Measurements from ENCODE around the gene KRTAP9-1.
"Not testable (repeated sequence)": the region's sequence is repeated elsewhere in the genome, so short reads cannot be mapped to it uniquely, and the experiment has no call there.

Gene KRTAP9-1

DNA sequence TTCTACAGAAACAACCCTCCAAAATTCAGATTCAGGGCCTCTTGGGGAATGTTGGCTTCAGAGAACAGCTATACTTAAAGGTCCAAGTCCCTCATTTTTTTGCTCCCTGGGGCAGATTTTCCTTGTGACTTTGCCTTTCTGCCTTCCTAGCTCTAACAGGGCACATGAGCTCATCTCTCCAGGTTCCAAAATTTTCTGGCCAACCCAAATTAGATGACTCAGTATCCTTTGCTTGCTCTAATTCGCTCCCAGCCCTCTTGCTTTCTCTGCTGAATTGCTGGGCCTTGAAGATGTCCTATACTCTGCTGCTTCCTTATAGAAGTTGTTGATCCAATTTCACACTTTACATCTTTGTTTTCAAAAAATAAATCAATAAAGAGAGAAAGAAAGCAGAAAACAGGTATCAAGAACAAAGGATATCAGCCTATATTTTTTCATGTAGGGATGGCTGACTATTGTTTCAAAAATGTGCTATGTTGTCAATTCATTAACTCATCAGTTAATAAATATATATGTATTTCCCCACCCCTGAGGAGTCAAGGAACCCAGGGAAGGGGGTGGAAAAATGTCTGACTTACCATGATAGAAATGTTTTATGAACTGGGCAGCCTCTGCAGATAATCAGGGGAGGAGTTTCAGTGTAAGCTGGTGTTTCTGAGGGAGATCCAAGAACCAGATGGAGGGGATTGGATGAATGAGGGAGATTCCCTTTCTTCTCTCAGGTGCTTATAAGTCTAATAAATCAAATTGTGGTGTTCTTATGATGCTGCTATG, 10.7 kb upstream of the KRTAP9-1 start:
- no peak for DNase-seq (ENCODE audit: low read depth in 2 of 2)

DNA sequence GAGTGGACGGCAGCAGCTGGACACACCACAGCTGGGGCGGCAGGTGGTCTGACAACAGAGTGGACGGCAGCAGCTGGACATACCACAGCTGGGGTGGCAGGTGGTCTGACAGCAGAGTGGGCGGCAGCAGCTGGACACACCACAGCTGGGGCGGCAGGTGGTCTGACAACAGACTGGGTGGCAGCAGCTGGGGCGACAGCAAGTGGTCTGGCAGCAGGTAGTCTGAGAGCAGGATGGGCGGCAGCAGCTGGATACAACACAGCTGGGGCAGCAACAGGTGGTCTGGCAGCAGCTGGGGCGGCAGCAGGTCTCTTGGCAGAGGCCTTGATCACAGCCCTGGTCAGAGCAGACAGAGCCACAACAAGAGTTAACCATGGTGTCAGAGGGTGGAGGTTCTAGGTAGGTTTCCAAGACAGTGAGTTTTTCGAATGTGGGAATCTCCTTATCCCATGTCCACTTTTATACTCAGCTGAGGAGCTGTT, 5.2 kb upstream of the KRTAP9-1 start, which contains the start of gene KRTAP4-1:
Gene KRTAP4-1 (minus strand): TSS at position 432 of the 482 bp plus-strand sequence. CDS start 57 bp downstream, at position 375.
- no peak for DNase-seq (ENCODE audit: low read depth in 2 of 2)

DNA sequence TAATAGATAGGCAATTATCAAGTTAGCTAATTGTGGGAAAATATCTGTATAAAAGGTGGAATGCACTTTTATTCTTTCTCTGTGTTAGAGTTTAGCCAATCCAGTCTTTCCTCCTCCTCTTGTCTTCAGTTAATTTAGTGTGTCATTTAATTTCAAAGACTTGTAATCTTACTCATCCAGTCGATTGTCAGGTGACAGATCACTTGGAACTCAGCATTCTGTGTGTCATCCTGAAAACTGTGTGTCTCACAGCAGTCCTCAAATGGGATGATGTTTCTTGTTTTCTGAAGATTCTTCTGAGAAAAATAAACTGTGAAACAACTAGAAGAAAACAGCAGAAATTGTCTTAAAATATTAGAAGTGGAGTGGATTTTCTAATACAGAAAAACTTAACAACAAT, 4.7 kb upstream of the KRTAP9-1 start:
- DNase-seq (ENCODE audit: low read depth in 2 of 2), result no peak

DNA sequence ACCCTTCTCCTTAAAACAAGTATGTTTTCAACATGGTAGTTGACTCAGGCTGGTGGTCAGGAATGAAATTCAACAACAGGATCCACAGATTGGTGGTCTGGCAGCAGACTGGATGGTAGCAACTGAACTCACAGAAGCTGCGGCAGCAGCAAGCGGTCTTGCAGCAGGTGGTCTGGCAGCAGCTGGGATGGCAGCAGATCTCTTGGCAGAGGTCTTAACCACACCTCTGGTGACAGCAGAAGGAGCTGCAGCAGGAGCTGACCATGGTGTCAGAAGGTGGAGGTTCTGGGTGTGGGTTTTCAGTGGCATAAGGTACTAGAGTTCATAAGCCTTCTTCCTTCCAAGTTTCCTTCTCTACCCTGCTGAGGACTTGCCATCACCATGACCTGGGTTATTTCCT, 2.8 kb upstream of the KRTAP9-1 start:
- no peak for DNase-seq (ENCODE audit: low read depth in 2 of 2)

DNA sequence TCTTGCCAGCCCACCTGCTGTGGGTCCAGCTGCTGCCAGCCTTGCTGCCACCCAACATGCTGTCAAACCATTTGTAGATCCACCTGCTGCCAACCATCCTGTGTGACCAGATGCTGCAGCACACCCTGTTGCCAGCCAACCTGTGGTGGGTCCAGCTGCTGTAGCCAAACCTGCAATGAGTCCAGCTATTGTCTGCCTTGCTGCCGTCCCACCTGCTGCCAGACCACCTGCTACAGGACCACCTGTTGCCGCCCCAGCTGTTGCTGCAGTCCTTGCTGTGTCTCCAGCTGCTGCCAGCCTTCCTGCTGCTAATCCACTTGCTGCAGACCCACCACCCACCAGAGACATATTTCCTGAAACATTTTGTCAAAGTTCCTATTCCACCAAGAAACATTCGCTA, 641 bp downstream of the KRTAP9-1 start:
- no peak for DNase-seq (ENCODE audit: low read depth in 2 of 2)

DNA sequence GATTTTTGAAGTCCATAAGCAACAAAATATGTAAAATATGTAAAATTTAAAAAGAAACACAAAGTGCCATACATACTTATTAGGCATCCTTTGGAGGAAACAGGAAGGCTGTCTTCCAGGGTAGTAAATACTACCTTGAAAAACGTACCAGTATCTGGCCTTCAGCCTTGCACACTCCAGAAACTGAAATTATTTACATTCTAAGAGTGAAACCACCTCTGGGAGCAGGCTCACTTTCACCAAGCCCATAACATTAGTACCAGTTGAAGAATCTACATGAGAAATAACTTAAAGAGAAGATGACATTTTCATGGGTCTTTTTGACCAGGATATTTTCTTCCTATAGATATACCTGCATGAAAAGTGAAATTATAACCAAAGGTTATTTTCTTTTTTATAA, 6.4 kb downstream of the KRTAP9-1 start:
- no peak for DNase-seq (ENCODE audit: low read depth in 2 of 2)

DNA sequence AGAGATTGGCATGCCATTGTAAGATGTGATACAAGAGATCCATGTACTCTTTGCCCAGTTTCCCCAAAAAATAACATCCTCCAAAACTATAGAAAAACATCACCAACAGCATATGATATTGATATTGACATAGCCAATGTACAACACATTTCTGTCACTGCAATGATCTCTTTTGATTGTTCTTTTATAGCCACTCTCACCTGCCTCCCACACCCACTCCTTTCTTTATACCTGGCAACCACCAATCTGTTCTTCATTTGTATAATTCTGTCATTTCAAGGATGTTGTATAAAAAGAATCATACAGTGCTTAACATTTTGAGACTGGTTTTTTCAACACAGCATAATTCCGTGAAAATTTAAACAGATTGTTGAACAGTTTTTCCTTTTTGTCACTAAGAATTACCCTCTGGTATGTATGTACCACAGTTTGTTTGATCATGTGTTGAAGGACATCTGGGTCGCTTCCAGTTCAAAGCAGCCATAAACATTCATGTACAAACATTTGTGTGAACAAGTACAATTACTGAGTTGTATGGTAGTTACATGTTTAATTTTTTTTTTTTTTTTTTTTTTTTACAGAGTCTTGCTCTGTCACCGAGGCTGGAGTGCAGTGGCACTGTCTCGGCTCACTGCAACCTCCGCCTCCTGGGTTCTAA, 9.9 kb downstream of the KRTAP9-1 start:
- no peak for DNase-seq (ENCODE audit: low read depth in 2 of 2)

DNA sequence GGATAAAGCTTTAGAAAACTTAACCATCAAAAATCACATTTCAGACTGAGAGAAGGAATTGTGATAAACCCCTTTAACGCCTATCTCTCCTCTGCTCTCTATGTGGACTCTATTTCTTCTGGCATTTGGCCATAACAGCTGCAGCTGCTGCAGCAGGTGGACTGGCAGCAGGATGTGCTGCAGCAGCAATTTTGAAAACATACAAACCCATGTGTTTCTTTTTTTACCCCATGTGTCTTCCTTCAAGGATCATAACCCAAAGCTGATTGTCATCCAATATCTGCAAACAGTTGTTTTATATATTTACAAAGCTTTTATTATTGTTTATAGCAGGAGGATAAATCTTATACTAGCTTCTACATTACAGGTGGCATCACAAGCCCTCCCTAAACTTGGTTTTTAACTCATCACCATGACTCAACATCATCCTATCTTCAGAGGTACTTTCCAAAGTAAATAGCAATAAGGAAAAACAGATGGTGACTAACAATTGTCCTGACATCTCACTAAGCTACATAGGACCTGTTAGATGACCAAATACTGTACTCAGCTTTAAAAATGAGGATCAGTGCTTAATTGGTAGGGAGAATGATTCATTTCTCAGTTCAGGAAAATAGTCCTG, 22.3 kb downstream of the KRTAP9-1 start:
- no peak for DNase-seq (ENCODE audit: low read depth in 2 of 2)

DNA sequence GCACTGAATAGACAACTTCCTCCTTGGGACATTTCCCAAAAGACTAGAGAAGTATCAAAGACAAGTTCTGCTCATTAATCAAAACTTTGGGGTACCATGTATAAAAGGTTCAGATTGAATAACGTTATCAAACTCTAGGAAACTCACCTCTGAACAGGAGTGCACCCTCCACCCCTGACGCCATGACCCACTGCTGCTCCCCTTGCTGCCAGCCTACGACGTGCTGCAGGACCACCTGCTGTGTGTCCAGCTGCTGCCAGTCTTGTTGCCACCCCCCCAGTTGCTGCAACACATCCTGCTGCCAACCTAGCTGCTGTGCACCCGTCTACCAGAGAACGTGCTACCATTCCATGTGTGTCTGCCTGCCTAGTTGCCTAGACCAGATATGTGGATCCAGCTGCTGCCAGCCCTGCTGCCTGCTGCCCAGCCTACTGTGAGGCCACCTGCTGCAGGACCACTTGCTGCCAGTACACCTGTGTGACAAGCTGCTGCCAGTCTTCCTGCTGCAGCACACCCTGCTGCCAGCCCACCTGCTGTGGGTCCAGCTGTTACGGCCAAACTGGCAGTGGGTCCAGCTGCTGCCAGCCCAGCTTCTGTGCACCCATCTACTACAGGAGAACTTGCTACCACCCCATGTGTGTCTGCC, 23.0 kb downstream of the KRTAP9-1 start:
- DNase-seq (ENCODE audit: low read depth in 2 of 2), result no peak

DNA sequence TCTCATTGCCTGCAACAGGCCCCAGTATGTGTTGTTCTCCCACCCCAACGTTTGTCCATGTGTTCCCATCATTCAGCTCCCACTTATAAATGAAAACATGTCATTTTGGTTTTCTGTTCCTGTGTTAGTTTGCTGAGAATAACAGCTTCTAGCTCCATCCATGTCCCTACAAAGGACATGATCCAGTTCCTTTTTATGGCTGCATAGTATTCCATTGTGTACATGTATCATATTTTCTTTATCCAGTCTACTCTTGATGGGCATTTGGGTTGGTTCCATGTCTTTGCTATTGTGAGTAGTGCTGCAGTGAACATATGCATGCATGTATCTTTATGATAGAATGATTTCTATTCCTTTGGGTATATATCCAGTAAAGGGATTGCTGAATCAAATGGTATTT, 26.0 kb downstream of the KRTAP9-1 start:
- DNase-seq (ENCODE audit: low read depth in 2 of 2), result no peak

DNA sequence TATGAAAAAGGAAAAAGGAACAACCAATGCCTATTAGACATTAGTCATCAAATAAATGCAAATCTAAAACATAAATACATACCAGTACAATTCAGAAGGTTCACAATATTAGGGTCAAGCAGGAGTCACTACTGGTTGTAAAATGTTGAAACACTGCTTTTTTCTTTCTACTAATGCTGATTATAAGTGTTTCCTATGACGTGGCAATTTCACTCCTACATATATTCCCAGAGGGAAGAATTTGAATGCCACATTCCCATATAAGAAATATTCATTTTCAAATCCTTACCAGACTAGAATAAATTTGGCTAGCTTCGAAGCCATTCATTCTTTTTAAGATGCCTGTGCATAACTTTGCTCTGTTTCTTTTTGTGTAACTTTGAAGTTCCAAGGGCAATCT, 34.1 kb downstream of the KRTAP9-1 start:
- no peak for DNase-seq (ENCODE audit: low read depth in 2 of 2)

DNA sequence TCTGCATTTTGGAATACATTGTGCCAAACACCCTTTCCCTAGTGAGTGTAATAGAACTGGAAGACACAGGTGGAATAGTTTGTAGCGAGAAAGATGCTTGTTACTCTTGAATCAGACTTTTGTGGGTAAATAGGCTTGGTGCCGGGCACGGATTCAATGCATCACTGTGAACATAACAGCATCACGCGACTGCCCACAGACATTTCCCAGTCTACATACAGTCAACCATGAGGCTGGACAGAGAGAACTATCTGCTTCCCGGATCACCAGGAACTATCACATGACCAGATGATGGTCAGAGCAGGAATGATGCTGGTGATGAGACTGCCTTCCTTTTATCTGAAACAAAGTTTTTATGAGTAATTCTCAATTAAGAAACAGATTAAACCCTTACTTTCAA, 36.4 kb downstream of the KRTAP9-1 start:
- no peak for DNase-seq (ENCODE audit: low read depth in 2 of 2)

DNA sequence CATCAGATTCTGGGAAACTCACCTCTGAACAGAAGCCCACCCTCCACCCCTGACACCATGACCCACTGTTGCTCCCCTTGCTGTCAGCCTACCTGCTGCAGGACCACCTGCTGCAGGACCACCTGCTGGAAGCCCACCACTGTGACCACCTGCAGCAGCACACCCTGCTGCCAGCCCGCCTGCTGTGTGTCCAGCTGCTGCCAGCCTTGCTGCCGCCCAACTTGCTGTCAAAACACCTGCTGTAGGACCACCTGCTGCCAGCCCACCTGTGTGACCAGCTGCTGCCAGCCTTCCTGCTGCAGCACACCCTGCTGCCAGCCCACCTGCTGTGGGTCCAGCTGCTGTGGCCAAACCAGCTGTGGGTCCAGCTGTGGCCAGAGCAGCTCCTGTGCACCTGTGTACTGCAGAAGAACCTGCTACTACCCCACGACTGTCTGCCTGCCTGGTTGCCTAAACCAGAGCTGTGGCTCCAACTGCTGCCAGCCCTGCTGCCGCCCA, 37.0 kb downstream of the KRTAP9-1 start, which contains the start of gene KRTAP9-2:
Gene KRTAP9-2 (plus strand): TSS at position 51 of the 498 bp plus-strand sequence. CDS start 7 bp downstream, at position 58.
- not testable (repeated sequence) for DNase-seq (ENCODE audit: low read depth in 2 of 2)

DNA sequence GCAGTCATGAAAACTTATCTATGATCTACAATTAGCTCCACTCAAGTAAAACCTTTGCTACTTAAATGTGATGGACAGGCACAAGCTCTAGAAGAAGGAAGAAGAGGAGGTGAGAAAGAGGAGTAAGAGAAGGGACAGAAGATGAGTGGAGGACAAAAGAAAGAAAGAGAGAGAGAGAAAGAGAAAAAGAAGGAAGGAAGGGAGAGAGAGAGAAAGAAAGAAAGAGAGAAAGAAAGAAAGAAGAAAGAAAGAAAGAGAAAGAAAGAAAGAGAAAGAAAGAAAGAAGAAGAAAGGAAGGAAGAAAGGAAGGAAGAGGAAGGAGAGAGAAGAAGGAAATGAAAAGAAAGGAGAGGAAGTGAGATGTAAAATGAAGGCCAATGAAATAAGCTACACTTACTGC, 40.4 kb downstream of the KRTAP9-1 start:
- DNase-seq (ENCODE audit: low read depth in 2 of 2), result no peak

DNA sequence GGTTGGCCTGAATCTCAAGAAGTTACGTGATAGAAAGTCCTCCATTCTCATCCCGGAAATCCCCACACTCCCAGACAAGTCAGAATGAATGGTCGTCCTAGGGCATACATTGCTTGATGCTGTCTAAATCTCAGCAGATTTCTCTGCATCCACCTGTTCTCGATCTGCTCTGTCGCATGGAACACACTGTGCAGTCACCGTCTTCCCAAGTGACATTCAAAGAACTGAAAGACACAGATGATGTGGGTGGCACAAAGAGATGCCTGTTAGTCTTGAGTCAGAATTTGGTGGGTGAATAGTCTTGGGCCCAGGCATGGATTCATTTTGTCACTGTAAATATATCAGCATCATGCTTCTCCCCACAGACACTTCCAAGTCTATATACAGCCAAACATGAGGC, 42.0 kb downstream of the KRTAP9-1 start:
- no peak for DNase-seq (ENCODE audit: low read depth in 2 of 2)

DNA sequence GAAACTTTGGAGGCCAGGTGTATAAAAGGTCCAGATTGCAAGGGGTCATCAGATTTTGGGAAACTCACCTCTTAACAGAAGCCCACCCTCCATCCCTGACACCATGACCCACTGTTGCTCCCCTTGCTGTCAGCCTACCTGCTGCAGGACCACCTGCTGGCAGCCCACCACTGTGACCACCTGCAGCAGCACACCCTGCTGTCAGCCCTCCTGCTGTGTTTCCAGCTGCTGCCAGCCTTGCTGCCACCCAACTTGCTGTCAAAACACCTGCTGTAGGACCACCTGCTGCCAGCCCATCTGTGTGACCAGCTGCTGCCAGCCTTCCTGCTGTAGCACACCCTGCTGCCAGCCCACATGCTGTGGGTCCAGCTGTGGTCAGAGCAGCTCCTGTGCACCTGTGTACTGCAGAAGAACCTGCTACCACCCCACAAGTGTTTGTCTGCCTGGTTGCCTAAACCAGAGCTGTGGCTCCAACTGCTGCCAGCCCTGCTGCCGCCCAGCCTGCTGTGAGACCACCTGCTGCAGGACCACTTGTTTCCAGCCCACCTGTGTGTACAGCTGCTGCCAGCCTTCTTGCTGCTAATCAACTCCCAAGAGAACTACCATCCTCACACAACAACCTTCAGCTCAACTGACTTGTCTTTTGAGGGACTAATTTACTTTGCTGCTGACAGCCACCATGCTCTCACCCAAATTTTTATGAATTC, 42.9 kb downstream of the KRTAP9-1 start, which contains the start of gene KRTAP9-3:
Gene KRTAP9-3 (plus strand): TSS at position 51 of the 707 bp plus-strand sequence. CDS start 53 bp downstream, at position 104.
- DNase-seq (ENCODE audit: low read depth in 2 of 2), result not testable (repeated sequence)

DNA sequence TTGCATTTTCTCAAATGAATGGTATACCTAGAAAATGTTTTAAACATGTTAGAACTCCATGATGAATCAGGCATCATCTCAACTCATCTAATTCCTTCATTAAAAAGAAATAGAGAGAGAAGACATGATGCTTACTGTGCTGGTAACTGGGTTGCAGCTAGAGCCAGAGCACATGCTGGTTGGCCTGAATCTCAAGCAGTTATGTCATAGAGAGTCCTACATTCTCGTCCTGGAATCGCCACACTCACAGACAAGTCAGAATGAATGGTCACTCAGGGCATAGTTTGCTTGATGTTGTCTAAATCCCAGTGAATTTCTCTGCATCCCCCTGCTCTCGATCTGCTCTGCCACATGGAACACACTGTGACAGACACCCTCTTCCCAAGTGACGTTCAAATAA, 47.4 kb downstream of the KRTAP9-1 start:
- not testable (repeated sequence) for DNase-seq (ENCODE audit: low read depth in 2 of 2)

DNA sequence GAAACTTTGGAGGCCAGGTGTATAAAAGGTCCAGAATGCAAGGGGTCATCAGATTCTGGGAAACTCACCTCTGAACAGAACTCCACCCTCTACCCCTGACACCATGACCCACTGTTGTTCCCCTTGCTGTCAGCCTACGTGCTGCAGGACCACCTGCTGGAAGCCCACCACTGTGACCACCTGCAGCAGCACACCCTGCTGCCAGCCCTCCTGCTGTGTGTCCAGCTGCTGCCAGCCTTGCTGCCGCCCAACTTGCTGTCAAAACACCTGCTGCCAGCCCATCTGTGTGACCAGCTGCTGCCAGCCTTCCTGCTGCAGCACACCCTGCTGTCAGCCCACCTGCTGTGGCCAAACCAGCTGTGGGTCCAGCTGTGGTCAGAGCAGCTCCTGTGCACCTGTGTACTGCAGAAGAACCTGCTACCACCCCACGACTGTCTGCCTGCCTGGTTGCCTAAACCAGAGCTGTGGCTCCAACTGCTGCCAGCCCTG, 48.3 kb downstream of the KRTAP9-1 start, which contains the start of gene KRTAP9-8:
Gene KRTAP9-8 (plus strand): TSS at position 51 of the 489 bp plus-strand sequence. CDS start 53 bp downstream, at position 104.
- DNase-seq (ENCODE audit: low read depth in 2 of 2), result not testable (repeated sequence)
